DND-41 (cell line): Measurements from ENCODE around the gene PCGF3.

ENCODE experiments used
- CTCF ChIP-seq: IDR thresholded peaks from 2 replicates; pipeline ENCODE4 v1.5.1; 2012; ENCODE audit warnings: borderline replicate concordance, low read length, moderate library complexity, mild to moderate bottlenecking; ENCODE audit not compliant: poor library complexity, severe bottlenecking; ENCODE audit errors: extremely low read depth
- EZH2 ChIP-seq: IDR thresholded peaks from 3 replicates; pipeline ENCODE4 v1.6.1; 2012; ENCODE audit warnings: borderline replicate concordance, low read depth, mild to moderate bottlenecking, moderate library complexity, low read length, inconsistent platforms; ENCODE audit not compliant: severe bottlenecking

DNA sequence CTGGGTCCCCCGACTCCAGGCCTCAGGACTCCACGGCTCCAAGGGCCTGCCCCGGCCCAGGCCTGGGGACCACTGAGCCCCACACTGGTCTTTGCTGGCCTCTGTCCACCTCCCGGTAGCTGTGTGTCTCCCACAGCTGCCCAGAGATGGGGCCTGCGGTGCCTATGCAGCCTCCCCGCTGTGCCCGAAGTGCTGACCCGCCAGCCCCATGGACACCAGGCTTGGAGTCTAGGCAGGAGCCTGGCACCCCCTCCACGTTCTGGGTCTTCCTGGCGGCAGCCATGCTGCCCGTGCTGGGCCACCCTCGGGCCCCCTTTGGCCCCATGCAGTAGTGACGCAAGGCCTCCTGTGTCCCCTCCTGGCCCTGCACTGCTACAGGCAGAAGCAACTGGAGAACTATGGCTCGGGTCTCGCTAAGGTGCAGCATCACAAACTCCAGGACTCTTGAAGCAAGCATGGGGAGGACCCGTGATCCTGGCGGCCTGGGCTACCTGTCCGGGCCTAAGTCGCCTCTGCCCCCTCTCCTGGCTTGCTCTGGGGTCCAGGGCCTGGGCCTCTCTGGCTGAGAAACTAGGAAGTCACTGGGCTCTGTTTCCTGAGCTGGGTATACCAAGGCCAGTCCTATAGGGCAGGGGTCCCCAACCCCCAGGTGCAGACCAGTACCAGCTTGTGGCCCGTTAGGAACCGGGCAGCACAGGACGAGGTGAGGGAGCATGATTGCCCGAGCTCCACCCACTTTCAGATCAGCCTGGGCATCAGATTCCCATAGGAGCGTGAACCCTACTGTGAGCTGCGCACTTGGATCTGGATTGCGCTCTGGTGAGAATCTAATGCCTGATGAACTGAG, 30.4 kb upstream of the PCGF3 start:
- no peak for TF ChIP-seq CTCF
- TF ChIP-seq EZH2, result no peak
